Measurements from ENCODE around the gene XIRP1.

XIRP1 gene

DNA sequence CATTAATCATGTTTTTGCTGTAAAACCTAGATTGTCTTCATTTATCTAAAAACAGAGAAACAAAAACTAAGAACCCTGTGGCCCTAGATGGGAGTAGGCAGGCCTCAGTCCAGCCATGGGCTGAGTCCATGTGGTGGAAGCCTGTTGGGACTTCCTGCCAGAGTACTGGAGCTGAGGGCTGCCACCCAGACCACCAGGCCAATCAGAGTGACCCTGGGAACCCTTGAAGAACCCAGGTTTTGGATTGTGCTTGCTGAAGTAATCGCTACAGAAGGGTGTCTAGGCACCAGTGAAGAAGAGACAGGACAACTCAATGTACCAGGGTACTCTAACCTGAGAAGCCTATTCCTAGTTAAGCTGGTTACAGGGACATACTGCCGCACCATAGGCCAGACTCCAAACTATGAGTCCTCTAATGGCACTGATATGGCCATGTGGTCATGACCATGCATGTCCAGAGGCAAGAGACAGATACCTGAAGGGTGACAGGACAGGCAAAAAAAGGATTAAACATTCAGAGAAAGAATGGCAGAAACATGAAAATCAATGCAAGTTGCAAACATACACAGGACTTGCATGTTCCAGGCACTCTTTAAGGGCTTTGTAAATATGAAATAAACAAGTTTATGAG, 51.9 kb downstream of the XIRP1 start:
- no peak for DNase-seq

DNA sequence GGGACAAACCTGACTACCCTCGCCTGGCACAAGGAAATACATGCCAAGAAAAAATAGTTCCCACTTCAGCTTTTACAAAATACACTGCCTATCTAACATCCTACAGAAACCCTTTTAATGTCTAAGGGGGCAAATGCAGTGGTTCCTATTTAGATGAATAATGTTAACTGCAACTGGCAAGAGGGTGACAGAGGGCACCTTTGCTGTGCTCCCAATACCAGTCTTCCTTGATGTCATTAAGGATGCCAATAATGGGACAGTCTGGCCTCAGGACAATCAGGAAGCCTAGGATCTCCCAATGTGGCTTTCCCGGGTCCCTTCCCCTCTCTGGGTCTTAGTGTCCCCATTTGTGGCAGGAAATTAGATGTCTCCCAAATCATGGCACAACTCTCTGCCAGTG, 53.0 kb downstream of the XIRP1 start:
- DNase-seq: no peak

DNA sequence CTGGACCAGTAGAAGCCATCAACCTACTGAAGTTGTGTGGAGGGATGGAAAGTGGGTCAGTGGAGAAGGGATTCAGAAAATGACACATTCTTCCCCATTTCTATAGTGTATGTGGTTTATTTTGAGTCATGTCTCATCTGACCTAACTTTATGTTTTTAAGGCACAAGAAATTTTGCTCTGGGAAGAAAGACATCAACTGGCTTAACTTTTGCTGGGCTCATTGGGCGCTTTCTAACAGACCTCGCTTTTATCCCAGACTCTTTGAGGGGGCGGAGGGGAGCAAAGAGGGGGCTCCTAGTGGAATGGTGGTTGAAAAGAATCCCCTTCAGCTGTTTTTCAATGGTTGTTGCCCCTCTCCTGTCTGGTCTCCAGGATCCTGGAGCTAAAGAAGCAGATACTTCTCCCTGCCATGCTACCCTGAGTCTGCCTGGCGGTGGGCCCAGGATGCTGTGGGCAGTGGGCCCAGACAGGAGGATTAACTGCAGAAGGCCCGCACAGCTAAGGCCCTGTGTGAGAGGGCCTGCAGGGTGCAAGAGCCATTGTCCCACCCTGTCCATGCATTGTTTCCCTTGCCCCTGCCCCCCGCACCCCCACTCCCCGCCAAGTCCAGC, 53.5 kb downstream of the XIRP1 start:
- DNase-seq: no peak

DNA sequence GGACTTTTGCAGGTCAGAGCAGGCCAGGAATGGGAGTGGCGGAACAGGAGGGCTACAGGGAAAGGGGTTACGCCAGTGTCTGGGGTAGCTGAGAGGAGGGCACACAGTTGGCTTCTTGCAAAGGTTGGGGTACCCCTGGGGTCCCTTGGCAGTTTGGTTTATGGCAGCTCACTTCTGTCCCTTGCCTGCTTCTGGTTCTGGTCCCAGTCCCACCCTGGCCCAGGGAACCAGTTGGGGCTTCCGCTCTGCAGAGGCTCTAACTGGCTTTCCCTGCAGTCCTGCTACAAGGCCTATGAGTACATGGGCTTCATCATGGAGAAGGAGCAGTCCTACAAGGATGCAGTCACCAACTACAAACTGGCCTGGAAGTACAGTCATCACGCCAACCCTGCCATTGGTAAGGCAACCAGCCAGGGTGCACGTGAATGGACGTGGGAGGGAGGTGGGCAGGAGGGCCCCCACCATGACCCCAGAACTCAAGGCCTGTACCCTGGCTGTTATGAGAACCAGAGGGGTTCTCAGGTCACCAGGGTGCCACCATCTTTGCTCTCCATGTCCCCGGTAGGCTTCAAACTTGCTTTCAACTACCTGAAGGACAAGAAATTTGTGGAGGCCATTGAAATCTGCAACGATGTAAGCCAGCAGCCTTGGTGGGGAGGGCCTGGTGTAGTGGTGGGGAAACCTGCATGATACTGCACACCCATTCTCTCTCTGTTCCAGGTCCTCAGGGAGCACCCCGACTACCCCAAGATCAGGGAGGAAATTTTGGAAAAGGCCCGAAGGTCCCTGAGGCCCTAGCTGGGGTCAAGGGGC, 54.2 kb downstream of the XIRP1 start:
- no peak for DNase-seq

DNA sequence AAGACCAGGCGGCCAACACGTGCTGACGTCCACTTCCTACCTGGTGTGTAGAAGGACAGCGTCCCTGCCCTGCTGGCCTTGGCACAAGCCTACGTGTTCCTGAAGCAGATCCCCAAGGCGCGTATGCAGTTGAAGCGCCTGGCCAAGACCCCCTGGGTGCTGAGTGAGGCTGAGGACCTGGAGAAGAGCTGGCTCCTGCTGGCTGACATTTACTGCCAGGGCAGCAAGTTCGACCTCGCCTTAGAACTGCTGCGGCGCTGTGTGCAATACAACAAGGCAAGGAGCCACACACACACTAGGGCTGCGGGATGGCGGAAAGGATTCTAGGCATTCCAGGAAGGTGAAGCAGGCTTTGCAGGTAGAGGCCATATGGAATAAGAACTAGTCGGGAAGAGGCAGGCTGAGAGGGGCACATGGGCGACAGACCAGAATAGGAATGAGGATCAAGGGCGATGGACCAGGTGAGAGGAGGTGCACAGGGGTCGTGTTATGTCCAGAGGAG, 54.9 kb downstream of the XIRP1 start:
- no peak for DNase-seq

DNA sequence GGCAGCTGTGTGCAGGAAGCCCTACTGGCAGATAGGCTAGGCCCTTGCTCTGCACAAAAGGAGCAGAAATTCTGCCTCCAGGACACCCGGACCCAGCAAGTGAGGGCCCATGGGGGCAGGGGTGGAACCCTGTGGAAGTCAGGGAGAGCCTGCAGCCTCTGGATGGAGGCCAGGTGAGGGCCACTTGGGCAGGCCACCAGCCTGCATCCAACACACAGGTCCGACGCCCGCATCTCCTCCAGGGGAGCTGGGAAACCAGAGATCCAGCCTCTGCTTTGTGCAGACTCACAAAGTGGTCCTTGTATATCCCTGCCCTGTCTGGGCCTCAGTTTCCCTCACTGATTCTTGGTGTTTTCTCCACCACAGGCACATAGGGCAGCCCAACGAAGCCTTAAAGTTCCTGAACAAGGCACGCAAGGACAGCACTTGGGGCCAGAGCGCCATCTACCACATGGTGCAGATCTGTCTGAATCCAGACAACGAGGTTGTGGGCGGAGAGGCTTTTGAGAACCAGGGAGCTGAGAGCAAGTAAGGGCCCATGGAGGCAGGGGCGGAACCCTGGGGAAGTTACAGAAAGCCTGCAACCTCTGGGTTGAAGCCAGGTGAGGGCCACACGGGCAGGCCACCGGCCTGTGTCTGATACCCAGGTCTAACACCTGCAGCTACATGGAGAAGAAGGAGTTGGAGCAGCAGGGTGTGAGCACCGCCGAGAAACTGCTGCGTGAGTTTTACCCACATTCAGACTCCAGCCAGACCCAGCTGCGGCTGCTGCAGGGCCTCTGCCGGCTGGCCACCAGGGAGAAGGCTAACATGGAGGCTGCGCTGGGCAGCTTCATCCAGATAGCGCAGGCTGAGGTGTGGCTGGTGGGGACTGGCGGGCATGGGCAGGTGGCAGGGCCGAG, 55.6 kb downstream of the XIRP1 start:
- DNase-seq: no peak

DNA sequence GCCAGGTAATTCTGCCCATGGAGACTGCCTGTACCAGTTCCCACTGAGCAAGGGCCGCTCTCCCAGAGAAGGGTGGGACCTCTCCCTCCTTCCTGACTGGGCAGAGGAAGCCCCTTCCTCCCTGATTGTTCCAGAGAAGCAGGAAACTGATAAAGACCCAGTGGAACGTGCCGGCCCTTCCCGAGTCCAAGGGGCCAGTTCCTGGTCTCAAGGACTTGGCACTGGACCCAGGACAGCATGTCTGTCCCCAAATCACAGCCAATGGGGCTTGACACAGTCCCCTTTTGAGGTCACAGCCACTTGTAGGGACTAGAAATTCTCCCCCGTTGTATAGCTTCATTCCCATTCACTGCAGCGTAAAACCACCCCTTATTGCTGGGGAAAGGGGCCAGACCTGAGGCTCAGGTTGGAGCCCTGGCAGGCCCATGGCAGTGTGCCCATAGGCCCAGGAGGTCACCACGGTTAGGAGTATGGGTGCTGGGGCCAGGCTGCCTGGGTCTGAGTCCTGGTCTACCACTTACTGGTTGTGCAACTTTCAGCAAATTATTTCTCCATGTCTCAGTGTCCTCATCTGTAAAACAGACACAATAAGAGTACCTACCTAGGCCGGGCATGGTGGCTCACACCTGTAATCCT, 57.1 kb downstream of the XIRP1 start:
- no peak for DNase-seq

DNA sequence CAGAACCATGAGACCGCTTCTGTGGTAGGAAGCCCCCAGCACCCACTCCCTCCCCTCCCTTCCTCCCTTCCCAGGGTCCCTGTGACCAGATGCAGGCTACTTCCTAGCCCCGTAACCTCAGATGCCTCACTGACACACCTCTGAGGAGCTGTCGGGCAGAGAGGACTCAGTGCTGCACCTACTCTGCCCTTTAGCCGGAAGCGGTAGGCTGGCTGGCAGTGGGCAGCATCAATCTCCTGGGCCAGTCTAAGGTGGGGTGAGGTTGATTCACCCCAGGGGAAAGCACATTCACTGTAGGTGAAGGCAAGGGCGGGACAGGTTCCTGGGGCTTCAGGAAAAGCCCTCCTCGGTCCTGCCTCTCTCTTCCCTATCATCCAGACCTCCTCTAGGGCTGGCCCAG, 58.1 kb downstream of the XIRP1 start:
- no peak for DNase-seq

DNA sequence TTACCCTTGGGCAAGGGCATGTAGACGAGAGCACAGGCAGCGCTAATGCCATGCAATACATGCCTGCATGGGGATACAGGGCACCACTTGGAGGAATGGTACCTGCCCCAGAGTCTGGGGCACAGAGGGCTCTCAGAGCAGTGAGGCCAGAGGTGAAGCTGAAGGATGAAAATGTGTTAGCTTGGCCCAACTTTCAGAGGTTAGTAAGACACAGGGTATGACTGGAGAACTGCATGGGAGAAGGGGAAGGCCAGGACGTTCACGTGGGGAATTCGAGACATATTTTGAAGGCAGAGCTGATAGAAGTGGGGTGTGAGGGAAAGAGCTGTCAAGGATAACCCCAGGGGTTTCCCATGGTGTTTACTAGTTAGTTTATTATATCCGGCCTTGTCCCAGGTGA, 58.6 kb downstream of the XIRP1 start:
- no peak for DNase-seq

Data from stimulated activated CD8-positive, alpha-beta memory T cell treated with anti-CD3 and anti-CD28 coated beads, Interleukin-4, amount 100 ng/mL, for 48 hours (primary cell).